Peyer's patch (tissue), 4 donors: ENCODE measurements around the gene ISG20L2. TPM values are rescaled to one million over a fixed set of nuclear protein-coding genes. Genes with fewer than 3 reads are reported as not detected.

ENCODE experiments used
- DNase-seq, 3 donors: peaks; one replicate each; pipeline ENCODE4 v3.0.0-alpha.2; 2017 to 2019
- H3K27ac ChIP-seq, 4 donors: fragments of 200-600 bp; sonication (generic); one replicate each; pipeline ENCODE4 v1.5.1; 2016 to 2019
- H3K27me3 ChIP-seq, 2 donors: fragments of 200-600 bp; sonication (generic); one replicate each; pipeline ENCODE4 v1.5.1; 2019
- H3K36me3 ChIP-seq, 3 donors: fragments of 200-600 bp; sonication (generic); one replicate each; pipeline ENCODE4 v1.5.1; 2016 to 2019
- H3K4me1 ChIP-seq, 4 donors: fragments of 200-600 bp; sonication (generic); one replicate each; pipeline ENCODE4 v1.5.1; 2016 to 2019
- H3K4me3 ChIP-seq, 4 donors: fragments of 200-600 bp; sonication (generic); 1 replicate in 3 of 4; 2 replicates in 1 of 4; pipeline ENCODE4 v1.5.1; 2016 to 2019; ENCODE audit warnings: mild to moderate bottlenecking in 1 of 4
- H3K9me3 ChIP-seq, 4 donors: fragments of 200-600 bp; sonication (generic); one replicate each; pipeline ENCODE4 v1.5.1; 2016 to 2019; ENCODE audit warnings: mild to moderate bottlenecking in 1 of 4
- CTCF ChIP-seq, 6 experiments: fragments of 450-650 bp in 4 of 6; fragments of 200-600 bp in 2 of 6; sonication (generic) in 1 of 6; IDR thresholded peaks; one replicate each; pipeline ENCODE4 v1.5.1; 2017 to 2019; ENCODE audit warnings: antibody characterized with exemption in 6 of 6, mild to moderate bottlenecking in 3 of 6, moderate library complexity in 1 of 6
- POLR2A ChIP-seq, 2 donors: fragments of 450-650 bp; IDR thresholded peaks; one replicate each; pipeline ENCODE4 v1.5.1; 2017; ENCODE audit warnings: antibody characterized with exemption in 2 of 2, mild to moderate bottlenecking in 2 of 2, moderate library complexity in 2 of 2
- total RNA-seq, 4 donors: library from RNA; depleted of rRNA; stranded (reverse); fragments of >200 nt; gene quantifications; one replicate each; pipeline ENCODE4 v1.1.0, GENCODE V29; 2016

The ISG20L2 gene
- total RNA-seq, 4 donors from 2014 or later, result 22.4 to 47.2 (median 27.9) TPM

GRCh38 chr1:156673387-156674121 lies 55.0 kb downstream of the ISG20L2 start:
- TF ChIP-seq POLR2A (IDR thresholded peaks at IDR 0.05), result no peak
- TF ChIP-seq CTCF (IDR thresholded peaks at IDR 0.05), result no peak
- no peak for DNase-seq
- H3K4me3 ChIP-seq, result no peak overlapping the region
- H3K27me3 ChIP-seq, result peaks cover 0 to 12% of the 10 kb centered on the region in 2 donors
- no peaks in the 10 kb centered on the region for H3K36me3 ChIP-seq
- H3K9me3 ChIP-seq, result no peaks in the 10 kb centered on the region
- H3K4me1 ChIP-seq, result peaks cover 0 to 48% (median 8%) of the 10 kb centered on the region in 4 donors
- peak overlapping the region in 1 of 4 donors; percentile 44 for H3K27ac ChIP-seq

Other genes with a start within 250 kb of the ISG20L2 start
- gene MEF2D, start 228.0 kb downstream of the ISG20L2 start, total RNA-seq, result 10 to 100 TPM; 46.8 to 97.4 (median 64.1) TPM
- 10 to 100 TPM in 1 of 4 donors, 1 to 10 TPM in 3; 5.4 to 45.4 (median 8.2) TPM for gene IQGAP3, start 156.2 kb downstream of the ISG20L2 start, total RNA-seq
- gene TTC24, start 149.0 kb downstream of the ISG20L2 start, total RNA-seq, result not detected
- 10 to 100 TPM; 38.0 to 96.5 (median 73.1) TPM for gene NAXE, start 137.0 kb downstream of the ISG20L2 start, total RNA-seq
- 10 to 100 TPM in 2 of 4 donors, 1 to 10 TPM in 2; 6.3 to 38.0 (median 11.3) TPM for gene GPATCH4, start 127.3 kb downstream of the ISG20L2 start, total RNA-seq
- 1 to 10 TPM in 3 of 4 donors, not detected in 1; 1.9 to 2.2 (median 2.1) TPM for gene HAPLN2, start 109.4 kb downstream of the ISG20L2 start, total RNA-seq
- gene BCAN, start 86.6 kb downstream of the ISG20L2 start, total RNA-seq, result 1 to 10 TPM in 1 of 4 donors, under 1 TPM in 1, not detected in 2; 0.28 to 1.3 TPM
- gene NES, start 51.4 kb downstream of the ISG20L2 start, total RNA-seq, result 10 to 100 TPM in 1 of 4 donors, 1 to 10 TPM in 3; 2.8 to 25.6 (median 3.1) TPM
- gene CRABP2, start 23.2 kb downstream of the ISG20L2 start, total RNA-seq, result 1 to 10 TPM in 2 of 4 donors, not detected in 2; 3.6 to 5.0 TPM
- 10 to 100 TPM; 33.8 to 95.2 (median 64.9) TPM for gene METTL25B, start 297 bp downstream of the ISG20L2 start, total RNA-seq
- 10 to 100 TPM; 15.7 to 35.8 (median 22.0) TPM for gene MRPL24, start 12.3 kb upstream of the ISG20L2 start, total RNA-seq
- 100 to 1,000 TPM; 234 to 309 (median 281) TPM for gene HDGF, start 22.9 kb upstream of the ISG20L2 start, total RNA-seq
- 100 to 1,000 TPM in 1 of 4 donors, 10 to 100 TPM in 3; 43.3 to 114 (median 46.3) TPM for gene PRCC, start 38.8 kb upstream of the ISG20L2 start, total RNA-seq
- gene SH2D2A, start 88.1 kb upstream of the ISG20L2 start, total RNA-seq, result 10 to 100 TPM in 1 of 4 donors, 1 to 10 TPM in 2, not detected in 1; 2.7 to 13.5 (median 6.5) TPM
- not detected for gene INSRR, start 130.4 kb upstream of the ISG20L2 start, total RNA-seq
- gene NTRK1, start 132.1 kb upstream of the ISG20L2 start, total RNA-seq, result under 1 TPM in 1 of 4 donors, not detected in 3; 0.57 TPM
- gene PEAR1, start 165.0 kb upstream of the ISG20L2 start, total RNA-seq, result 10 to 100 TPM in 1 of 4 donors, 1 to 10 TPM in 3; 4.9 to 17.3 (median 7.0) TPM
- not detected for gene LRRC71, start 191.9 kb upstream of the ISG20L2 start, total RNA-seq